GM19452 (cell line): ENCODE data around the gene ADAMTS9.

Experiments used
- ATAC-seq: cut with Tn5 transposase; IDR thresholded peaks from one replicate; pipeline ENCODE4 v1.9.1; 2021; ENCODE audit not compliant: unreplicated experiment

The ADAMTS9 gene

GRCh38 chr3:64686446-64686908, 1.3 kb downstream of the ADAMTS9 start:
- ATAC-seq: no peak

- no peak for ATAC-seq
Measured at GRCh38 chr3:64685800-64686445, 1.9 kb downstream of the ADAMTS9 start.

- ATAC-seq: no peak
Measured at GRCh38 chr3:64685331-64685799, 2.4 kb downstream of the ADAMTS9 start.

DNA sequence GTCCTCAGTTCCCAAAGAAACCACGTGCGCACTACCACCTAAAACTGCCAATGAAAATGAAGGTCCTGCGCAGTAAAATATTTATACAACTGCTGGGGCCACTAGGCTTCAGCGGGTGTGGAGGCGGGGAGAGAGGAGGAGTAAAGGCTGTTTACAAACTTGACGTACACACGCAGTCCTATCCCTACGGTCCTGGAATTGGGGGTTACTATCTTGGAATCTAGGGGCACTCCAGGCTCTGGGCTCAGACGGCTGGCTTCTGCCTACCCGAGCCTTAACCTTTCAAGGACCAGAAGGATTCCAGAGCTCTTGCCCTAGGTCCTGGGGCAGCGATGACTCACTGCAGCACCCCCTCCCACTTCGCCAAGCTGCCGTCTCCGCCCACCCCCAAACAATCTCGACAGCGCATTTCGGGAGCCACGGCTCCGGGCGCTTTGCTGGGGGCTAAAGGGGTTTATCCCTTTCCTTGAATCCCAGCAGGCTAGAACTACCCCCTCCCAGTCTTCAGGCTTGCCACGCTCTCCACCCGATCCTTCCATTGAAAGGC, 3.0 kb downstream of the ADAMTS9 start:
- ATAC-seq: no peak

DNA sequence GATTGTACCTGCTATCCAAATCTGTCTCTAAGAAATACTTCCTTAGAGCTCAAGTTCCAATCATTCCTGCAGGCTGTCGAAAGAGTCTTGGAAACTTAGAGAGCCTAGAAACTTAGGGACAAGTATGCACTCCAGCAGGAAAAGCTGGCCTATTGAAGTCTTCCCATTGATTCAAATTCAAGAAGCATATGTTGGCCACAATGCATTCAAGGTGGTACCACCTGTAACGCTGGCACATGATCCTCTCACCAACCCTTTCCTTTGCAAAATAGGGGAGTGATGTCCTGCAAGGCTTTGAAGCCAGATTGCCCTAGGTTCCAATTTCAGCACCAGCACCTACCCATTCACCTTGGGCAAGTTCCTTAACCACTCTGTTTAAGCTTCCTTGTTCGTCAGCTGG, 6.0 kb downstream of the ADAMTS9 start:
- no peak for ATAC-seq

GRCh38 chr3:64681015-64681414, 6.8 kb downstream of the ADAMTS9 start:
- ATAC-seq: no peak

- no peak for ATAC-seq
Measured at GRCh38 chr3:64680334-64680733, 7.5 kb downstream of the ADAMTS9 start.

- no peak for ATAC-seq
Measured at GRCh38 chr3:64677961-64678716, 9.7 kb downstream of the ADAMTS9 start.

DNA sequence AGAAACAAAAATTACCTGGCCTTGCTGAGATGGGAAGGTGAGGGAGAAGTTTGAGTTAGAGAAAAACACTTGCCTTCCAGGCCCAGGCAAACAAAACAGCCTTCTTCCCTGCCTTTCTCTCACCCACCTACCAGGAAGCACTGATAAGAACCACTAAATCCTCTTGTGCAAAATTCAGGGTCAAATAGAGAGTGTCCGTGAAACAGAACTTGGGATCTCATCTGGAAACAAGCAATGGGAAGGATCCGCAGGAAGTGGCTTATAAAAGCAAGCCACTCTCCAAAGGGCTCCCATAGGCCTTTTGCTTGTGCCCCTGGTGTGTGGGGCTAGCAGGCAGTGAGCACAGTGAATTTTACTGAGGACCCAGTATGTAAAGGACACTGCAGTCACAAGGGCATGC, 11.0 kb downstream of the ADAMTS9 start:
- no peak for ATAC-seq

DNA sequence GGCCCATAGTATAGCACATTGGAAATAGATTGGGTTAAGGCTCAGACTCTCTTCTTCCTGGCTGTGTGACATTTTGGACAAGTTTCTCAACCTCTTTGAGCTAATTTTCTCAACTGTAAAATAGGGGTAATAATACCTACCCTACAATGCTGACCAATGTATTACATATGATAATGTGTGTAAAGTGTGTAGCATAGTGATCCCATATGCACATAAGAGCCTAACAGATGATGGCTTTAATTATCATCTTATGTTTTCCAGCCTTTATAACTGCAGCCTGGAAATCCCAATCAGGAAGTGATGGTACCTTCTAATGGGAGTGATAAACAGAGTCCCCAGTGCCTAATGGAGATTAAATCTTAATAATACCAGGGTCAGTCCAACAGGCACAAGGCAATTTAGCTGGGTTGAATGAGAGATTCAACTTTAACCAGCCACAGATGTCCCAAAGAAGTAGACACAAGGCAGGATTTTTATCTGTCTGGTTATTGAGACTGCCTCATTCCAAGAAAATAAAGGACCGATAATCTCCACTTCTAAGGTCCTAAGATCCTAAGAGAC, 12.0 kb downstream of the ADAMTS9 start:
- no peak for ATAC-seq

GRCh38 chr3:64674591-64675076, 13.2 kb downstream of the ADAMTS9 start:
- ATAC-seq: no peak

GRCh38 chr3:64673159-64673715, 14.6 kb downstream of the ADAMTS9 start:
- no peak for ATAC-seq

DNA sequence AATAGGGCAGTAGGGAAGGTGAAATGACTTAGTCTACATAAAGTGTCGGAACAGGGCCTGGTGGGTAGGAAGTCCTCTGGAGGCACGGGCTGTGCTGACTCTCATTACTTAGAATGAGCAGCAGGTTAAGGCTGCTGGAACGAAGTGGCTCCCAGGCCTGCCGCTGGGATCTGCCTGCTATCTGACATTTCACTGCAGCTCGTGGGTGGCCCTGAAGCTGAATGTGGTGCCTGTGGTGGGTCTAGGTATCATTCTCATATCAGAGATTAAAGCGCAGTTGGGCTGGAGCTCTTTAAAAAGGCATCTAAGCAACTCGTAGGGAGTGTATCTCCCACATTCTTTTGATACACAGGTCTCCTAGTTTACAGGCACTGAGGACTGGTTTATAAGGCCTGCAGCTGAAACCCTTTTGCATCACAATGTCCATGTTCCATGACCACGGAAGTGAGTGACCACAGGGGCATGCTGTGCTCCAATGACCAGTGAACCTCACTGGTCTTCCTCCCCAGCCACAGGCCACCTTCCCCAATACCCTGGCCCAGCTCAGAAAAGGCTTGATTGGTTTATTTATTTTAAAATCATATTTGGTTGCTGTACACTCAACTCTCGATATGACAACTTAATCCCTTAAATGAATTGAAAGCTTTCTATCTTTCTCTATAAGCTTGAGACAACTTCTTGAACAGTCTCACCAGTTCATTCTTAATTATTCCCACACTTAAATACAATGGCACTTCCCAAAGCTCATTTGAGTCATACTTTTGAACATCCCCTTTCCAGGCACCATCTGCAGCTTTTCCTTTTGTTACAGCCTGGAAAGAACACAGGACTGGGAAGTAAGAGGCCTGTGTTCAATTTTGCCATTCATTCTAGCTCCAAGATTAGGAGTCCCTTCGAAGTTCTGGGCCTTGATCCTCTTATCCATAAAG, 19.0 kb downstream of the ADAMTS9 start:
- no peak for ATAC-seq

- no peak for ATAC-seq
Measured at GRCh38 chr3:64667887-64668581, 19.8 kb downstream of the ADAMTS9 start.

GRCh38 chr3:64667138-64667537, 20.7 kb downstream of the ADAMTS9 start:
- no peak for ATAC-seq

GRCh38 chr3:64666171-64666588, 21.6 kb downstream of the ADAMTS9 start:
- no peak for ATAC-seq

GRCh38 chr3:64664397-64664796, 23.4 kb downstream of the ADAMTS9 start:
- ATAC-seq: no peak

GRCh38 chr3:64659617-64659978, 28.2 kb downstream of the ADAMTS9 start:
- ATAC-seq: no peak

DNA sequence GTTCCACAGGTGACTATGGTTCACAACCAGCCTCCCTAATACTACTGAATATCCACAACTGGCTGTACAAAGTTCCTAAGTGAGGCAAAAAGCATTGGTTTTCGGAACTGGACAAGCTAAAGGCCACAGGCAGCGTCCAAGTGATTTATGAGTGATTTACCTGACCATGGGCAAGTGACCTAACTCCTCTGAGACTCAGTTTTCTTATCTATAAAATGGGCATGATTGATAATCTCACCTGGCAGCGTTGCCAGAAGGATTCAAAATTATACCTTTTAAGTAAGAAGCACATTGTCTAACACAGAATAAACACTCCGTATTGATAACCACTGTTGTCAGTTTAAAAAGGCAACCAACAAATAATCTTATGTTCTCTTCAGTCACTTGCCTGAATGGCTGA, 29.8 kb downstream of the ADAMTS9 start:
- no peak for ATAC-seq

- ATAC-seq: no peak
Measured at GRCh38 chr3:64656544-64656943, 31.3 kb downstream of the ADAMTS9 start.
